ENCODE results near the gene EP400.

- no peak for TF ChIP-seq JUN (IDR thresholded peaks at IDR 0.05; ENCODE audit: low read depth, low read length)
- TF ChIP-seq POLR2A (IDR thresholded peaks at IDR 0.05; ENCODE audit: control extremely low read depth in 1 of 2, low read depth in 2 of 2, low read length in 2 of 2) = no peak
- no peak for TF ChIP-seq ASH2L (IDR thresholded peaks at IDR 0.05; ENCODE audit: low read length)
- no peak for TF ChIP-seq ZNF274 (IDR thresholded peaks at IDR 0.05; ENCODE audit: borderline replicate concordance, extremely low read depth, low read length)
- no peak for TF ChIP-seq CTCF (IDR thresholded peaks at IDR 0.05; ENCODE audit: control extremely low read depth in 1 of 3, insufficient read depth in 1 of 3, low read depth in 1 of 3, low read length in 3 of 3)
- no peak for TF ChIP-seq KDM4A (IDR thresholded peaks at IDR 0.05; ENCODE audit: low read depth, low read length, severe bottlenecking)
- TF ChIP-seq RNF2 (IDR thresholded peaks at IDR 0.05; ENCODE audit: borderline replicate concordance, low read depth, low read length, missing control alignments, poor library complexity, severe bottlenecking) = no peak
- no peak for TF ChIP-seq EZH2 (IDR thresholded peaks at IDR 0.05; ENCODE audit: low read depth, low read length, severe bottlenecking)
- TF ChIP-seq POLR2AphosphoS5 (IDR thresholded peaks at IDR 0.05; ENCODE audit: low read depth, low read length) = no peak
- no peak for TF ChIP-seq SP1 (IDR thresholded peaks at IDR 0.05; ENCODE audit: low read depth, low read length)
- TF ChIP-seq MAX (IDR thresholded peaks at IDR 0.05) = no peak
These were observed 164.9 kb downstream of the EP400 start for GRCh38 chr12:132114667-132115066.

All from H1 (cell line).